WTC11 (cell line): ENCODE data around the gene PRKCE.

Experiments used
- CTCF ChIP-seq: fragments of 200-600 bp; IDR thresholded peaks from 2 replicates; pipeline ENCODE4 v1.8.0; 2022; ENCODE audit warnings: antibody characterized with exemption
- MYBL2 ChIP-seq: sonication (generic); formaldehyde crosslinking; IDR thresholded peaks from 2 replicates; pipeline ENCODE4 v1.8.1; 2023; ENCODE audit warnings: mild to moderate bottlenecking, moderate library complexity, missing genetic modification reagents
- USF2 ChIP-seq: sonication (generic); formaldehyde crosslinking; IDR thresholded peaks from 2 replicates; pipeline ENCODE4 v1.8.1; 2023; ENCODE audit warnings: mild to moderate bottlenecking, missing genetic modification reagents, moderate library complexity

GRCh38 chr2:46096260-46096659, 444.8 kb downstream of the PRKCE start:
- TF ChIP-seq CTCF, result no peak
- no peak for TF ChIP-seq USF2 (CRISPR knock-in tag)
- no peak for TF ChIP-seq MYBL2
